Erythroblast (primary cell): ENCODE data around the gene INTS15.

ENCODE experiments used
- DNase-seq, 2 experiments: peaks; one replicate each; lab custom pipeline; 2025; lab: John Stamatoyannopoulos, UW
- GATA1 ChIP-seq: IDR thresholded peaks from 2 replicates; pipeline ENCODE4 v1.6.1; 2011; ENCODE audit warnings: low read depth, mild to moderate bottlenecking, control low read depth, low read length, moderate library complexity
- POLR2A ChIP-seq: IDR thresholded peaks from 2 replicates; pipeline ENCODE4 v1.6.1; 2011; ENCODE audit warnings: mild to moderate bottlenecking, low read length

The INTS15 gene

GRCh38 chr7:6589151-6589828, 531 bp upstream of the INTS15 start:
- no peak for TF ChIP-seq GATA1
- no peak for TF ChIP-seq POLR2A
- DNase-seq: no peak

GRCh38 chr7:6590645-6591110, 857 bp downstream of the INTS15 start:
- TF ChIP-seq POLR2A (no peak), GATA1 (no peak)
- DNase-seq: no peak

GRCh38 chr7:6600093-6600492, 10.3 kb downstream of the INTS15 start:
- no peak for DNase-seq
- TF ChIP-seq GATA1 (no peak), POLR2A (no peak)

GRCh38 chr7:6604458-6604857, 14.6 kb downstream of the INTS15 start:
- no peak for TF ChIP-seq GATA1
- TF ChIP-seq POLR2A: no peak
- DNase-seq: no peak

GRCh38 chr7:6606866-6607583, 17.2 kb downstream of the INTS15 start:
- no peak for DNase-seq
- TF ChIP-seq POLR2A (no peak), GATA1 (no peak)

GRCh38 chr7:6607651-6608051, 17.8 kb downstream of the INTS15 start:
- no peak for TF ChIP-seq POLR2A
- TF ChIP-seq GATA1: no peak
- DNase-seq: no peak

GRCh38 chr7:6608081-6608480, 18.3 kb downstream of the INTS15 start:
- no peak for TF ChIP-seq GATA1
- TF ChIP-seq POLR2A: no peak
- no peak for DNase-seq

GRCh38 chr7:6608794-6609193, 19.0 kb downstream of the INTS15 start:
- TF ChIP-seq POLR2A (no peak), GATA1 (no peak)

GRCh38 chr7:6612819-6613218, 23.0 kb downstream of the INTS15 start:
- DNase-seq: no peak
- TF ChIP-seq POLR2A: no peak
- no peak for TF ChIP-seq GATA1

More at GRCh38 chr7:6608794-6609193, 19.0 kb downstream of the INTS15 start:
- DNase-seq: no peak

- no peak for TF ChIP-seq GATA1
- no peak for TF ChIP-seq POLR2A
- no peak for DNase-seq
Measured at GRCh38 chr7:6613706-6614105, 23.9 kb downstream of the INTS15 start.

GRCh38 chr7:6614953-6615722, 25.3 kb downstream of the INTS15 start, which contains the start of gene ZNF853:
TSS of gene ZNF853 (plus strand) at chr7:6615610. CDS start at chr7:6616175, 565 bp downstream.
- no peak for DNase-seq
- TF ChIP-seq POLR2A: no peak
- no peak for TF ChIP-seq GATA1

- DNase-seq: no peak
- TF ChIP-seq GATA1 (no peak), POLR2A (no peak)
Measured at GRCh38 chr7:6615723-6616555, 26.1 kb downstream of the INTS15 start.
